RPMI8226 (cell line): ENCODE data around the gene POLG.

Experiments
- DNase-seq: peaks from one replicate; pipeline ENCODE4 v3.0.0-alpha.2; 2015

Gene POLG

DNA sequence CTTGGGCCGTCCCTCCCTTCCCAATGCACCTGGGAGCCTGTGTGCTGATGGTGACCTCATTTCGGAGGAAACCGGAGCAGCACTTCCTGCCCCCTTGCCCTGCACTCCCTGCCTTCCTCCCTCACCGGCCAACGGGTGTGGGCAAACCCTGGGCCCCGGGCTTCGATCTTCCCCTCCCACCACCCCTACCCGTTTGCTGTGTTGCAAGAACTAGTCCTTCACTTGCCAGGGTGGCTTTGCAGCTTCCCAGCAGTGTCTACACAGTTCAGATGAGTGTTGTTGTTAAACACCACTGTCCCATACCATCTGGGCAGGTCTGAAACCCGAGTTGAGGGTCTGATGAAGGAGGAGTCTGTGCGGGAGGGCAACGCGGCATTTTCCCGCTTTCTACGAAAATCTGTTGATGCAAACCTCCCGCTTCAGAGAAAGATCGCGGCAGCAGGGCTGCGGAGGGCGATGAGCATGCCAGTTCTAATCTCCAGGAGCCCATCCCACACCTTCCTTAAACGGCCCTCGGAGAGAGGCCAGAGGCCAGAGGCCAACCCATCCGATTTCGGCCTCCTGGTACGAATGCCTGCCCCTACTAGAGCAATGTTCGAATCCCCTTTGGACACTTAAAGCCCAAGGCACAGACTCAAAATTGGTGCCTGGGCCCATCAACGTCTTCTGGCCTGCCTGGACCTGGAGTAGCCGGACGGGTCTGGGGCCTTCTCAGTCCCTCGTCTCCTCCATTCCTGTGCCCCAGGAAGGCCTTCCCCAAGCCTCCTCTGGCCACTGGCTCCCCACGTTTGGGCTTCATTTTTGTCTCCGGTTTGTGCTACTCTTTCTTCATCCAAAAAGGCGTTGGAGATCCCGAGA lies 35.7 kb upstream of the POLG start:
- DNase-seq, result no peak

DNA sequence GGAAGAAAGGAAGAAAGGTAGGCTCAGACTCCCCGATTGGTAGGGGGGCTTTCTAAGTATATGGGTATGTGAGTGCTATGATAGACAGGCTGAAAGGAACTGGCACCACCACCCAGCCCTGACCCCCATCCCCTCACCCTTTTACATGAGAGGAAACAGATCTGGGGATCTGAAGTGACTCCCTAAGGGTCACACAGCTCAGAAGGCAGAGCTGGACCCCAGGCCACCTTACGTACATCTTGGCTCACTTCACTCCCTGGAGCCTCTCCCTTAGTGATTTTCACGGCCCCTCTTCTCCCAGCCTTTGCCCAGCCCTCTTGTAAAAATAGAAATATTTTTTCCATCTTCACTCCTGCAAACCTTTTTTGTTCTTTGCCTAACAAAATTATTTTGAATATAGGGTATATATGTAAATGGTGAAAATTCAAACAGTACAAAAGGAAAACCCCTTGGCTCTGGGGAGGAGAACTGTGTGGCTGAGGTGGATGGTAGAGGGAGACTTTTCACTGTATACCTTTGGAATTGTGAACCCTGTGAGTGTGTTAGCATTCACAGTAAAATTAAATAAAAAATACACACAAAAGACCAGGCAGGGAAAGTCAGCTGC lies 34.8 kb upstream of the POLG start:
- no peak for DNase-seq

DNA sequence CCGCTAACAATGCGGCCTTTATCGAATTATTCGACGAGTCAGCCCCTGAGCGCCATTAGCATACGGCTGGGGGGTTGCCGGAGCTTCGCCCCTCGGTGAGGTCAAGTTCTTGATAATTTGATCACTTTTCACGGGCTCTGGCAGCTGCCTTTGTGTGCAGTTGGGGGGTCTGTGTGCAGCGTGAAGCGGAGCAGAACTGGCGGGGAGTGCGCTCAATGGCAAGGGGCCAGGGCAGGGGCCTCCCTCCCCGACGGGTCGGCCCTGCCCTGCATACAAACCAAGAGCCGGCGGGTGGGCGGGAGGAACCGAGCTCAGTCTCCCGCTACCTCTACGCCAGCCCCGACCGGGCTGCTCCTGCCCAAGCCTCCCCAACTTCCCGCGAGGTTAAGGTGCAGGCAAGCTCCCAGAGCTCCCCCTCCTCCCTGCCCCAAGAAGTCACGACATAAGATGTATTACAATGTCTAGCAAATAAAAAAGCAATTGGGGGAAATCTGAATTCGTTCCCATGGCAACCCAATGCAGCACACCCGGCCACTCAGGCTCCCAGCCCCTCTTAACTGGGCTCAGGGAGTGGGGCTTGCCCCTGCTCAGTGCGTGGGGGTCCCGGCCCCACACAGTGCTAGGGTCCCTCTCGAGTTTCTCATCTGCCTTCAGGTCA lies 34.1 kb upstream of the POLG start:
- no peak for DNase-seq

DNA sequence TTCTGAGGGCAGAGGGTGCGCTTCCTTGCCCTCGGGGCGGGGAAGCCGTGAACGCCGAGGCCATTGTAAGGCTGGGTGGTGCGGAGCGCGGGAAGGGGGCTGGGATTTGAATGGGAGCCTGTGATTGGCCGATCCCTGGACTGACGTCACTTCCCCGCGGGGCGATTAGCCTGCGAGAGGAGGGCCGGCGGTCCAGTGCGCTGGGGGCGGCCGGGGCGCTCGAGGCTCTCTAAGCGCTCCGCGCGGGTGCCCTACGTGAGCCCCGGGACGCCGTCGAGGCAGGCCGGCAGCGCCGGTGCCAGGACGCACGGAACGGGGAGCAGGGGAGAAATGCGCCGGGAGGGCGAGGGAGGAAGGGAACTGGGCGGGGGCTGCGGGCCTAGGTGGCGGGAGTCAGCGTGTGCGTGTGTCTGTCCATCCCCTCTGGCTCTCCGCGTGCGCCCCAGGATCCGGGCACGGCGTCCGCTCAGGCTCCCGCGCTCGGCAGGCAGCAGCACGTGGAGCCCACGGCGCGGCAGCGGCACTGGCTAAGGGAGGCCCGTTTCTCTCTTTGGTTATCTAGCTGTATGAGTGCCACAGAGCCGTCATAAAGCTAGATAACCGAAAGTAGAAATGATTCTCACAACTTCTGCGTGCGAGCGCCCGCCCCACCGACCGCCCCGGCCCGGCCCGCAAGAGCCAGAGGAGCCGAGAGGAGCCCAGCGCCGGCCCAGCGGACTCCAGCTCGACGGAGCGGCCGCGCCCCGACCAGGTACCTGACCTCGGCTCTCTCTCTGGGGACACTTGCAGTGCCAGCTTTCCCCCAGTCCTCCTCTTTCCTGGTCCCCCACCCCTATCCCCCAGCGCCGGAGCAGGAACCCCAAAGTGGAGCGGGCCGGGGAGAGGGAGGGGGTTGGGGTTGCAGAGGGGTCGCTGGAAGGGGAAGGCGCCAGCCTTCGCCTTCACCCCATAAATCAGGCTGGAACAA lies 33.1 kb upstream of the POLG start:
- DNase-seq, result peak; percentile 54

DNA sequence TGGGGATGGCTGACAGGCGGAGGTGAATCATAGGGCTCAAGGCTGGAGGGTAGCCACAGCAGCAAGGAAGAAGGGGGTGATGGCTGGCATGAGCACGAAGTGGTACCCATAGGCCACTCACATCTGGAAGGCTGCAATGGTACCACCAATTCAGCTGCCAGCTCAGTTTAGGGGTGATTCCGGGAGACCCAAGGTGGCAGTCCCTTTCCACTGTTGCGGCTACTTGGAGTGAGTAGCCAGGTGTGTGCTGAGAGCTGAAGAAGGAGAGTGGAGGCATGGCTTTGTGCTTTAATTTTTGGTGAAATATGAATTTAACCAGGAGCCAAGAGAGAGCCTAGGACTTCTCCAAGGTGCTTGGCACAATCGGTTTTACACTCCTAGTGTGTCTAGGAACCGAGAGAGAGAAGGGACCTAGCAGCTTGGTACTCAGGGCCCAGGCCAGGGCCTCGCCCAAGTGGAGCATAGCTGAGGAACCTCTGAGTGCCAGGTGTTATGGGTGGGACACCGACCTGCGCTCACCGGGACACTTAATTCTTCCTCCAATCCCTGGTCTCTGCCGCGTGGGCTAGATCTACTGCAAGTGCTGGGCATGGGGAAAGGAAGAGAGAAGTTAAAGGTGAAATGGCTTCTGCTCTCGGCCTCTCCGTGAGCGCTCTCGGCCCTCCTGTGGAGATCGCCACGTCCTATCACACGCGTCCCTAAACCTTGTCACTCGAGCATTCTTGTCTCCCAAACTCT lies 32.2 kb upstream of the POLG start:
- DNase-seq, result no peak

DNA sequence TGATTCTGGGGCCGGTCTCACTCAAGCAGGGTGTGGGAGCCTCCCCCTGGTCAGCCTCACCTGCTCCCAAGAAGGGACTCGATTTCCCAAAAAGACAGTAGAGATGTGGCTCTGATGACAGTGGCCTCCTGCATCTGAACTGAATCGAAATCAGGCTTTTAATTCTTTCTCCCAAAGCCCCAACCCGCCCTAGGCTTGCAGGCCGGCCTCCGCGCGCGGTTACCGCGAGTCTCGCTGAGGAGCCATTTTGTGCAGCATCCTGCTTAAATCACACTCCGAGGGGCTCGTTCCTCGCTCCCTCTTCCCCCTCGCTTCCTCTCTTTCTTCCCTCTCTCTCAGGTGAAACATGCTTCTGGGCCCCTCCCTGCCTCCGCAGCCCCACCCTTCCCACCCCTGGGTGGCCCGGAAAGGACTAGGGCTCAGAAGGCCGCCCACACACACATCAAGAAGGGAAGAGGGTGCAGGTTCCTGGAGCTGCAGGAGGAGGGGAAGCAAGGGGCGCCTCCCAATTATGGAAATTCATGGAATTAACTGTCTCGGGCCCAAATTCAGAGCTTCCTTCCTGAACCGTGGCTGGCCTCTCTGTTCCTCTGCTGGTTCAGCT lies 30.9 kb upstream of the POLG start:
- DNase-seq, result no peak

GRCh38 chr15:89364741-89365450 lies 30.3 kb upstream of the POLG start:
- no peak for DNase-seq

DNA sequence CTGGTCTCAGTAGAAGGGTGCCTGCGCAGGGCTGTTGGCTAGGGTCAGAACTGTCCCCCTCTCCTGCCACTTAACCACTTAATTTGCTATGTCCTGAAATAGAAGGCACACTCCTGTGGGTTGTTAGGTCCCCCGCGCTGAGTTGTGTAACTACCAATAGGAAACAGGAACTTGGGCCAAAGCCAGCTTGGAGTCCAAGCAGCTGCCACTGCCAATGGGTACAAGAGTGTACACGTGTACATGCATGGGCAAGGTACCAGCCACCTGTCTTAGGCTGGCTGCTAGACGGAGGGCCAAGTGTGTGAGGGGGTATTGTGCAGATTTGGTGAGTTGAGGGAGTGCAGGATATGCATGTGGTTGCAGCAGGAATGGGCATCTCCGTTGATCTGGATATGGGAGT lies 29.7 kb upstream of the POLG start:
- DNase-seq, result peak; percentile 87

DNA sequence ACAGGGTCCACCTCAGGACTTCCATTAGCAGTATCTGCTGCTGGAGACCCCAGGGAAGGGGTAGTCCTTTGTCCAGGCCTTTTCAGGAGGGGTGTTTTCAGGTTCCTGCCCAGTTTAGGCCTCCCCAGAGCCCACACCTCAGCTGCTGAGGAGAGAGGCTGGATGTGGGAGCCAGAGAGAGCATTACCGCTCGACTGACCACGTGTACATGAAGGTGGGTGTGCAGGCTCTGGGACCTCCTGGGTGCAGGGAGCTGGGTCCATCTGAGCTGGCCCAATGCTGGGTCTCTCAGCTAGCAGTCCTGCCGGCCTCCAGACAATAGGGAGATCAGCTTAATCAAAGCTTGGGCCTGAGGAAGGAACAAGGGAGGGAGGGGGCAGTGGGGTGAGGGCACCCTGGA lies 29.1 kb upstream of the POLG start:
- DNase-seq, result no peak

DNA sequence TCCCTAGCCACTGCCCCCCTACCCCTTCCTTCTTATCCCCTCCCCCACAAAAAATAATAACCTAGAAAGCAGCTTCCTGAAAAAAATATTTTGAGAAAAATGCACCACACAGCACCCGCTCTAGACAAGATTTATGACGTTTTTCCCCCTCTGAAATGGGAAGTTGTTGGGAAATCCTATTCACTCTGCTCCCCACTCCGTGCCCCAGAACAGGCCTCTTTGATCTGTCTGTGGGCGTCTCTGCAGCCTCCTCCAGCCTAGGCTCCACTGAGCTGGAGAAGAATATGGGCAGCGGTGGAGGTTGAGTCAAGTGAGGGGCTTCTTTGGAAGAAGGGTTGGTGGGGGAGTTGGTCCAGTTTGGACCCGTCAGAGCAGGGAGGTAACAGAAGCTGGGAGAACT lies 28.5 kb upstream of the POLG start:
- DNase-seq, result no peak

- DNase-seq, result peak; percentile 30
These were observed 27.8 kb upstream of the POLG start for GRCh38 chr15:89362203-89363101.

- DNase-seq, result peak; percentile 81
These were observed 27.0 kb upstream of the POLG start for GRCh38 chr15:89361451-89362202.

DNA sequence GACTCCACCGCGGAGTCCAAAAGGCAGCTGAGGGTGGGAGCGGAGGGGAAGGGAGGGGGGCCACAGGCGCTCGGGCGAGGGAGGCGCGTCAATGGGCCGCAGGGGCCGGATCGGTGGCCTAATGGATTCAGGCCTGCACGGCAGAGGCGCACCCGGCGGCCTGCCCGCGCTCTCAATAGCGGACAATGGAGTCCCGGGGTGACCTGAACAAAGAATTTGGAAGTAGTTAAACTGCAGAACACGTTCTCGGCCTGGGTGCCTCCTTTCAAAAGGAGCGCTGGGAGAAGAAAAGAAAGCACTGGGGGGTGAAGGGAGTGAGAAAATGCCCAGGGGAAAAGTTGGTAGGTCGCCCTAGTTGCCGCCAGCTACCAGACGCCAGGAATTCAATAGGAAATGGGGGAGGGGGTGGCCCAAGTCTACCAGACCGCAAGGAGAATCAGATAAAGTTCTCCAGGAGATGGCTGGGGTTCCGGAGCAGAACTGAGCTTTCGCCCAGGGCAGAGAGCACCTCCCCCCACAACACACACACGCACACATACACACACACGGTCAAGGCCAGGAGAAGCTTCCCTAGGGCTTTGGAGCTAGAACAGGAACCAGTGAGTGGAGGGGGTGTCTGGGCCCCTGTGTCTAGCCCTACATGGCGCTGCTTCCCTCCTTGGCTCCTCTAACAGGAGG lies 25.8 kb upstream of the POLG start:
- DNase-seq, result no peak

- DNase-seq, result no peak
These were observed 25.1 kb upstream of the POLG start for GRCh38 chr15:89359471-89360293.

DNA sequence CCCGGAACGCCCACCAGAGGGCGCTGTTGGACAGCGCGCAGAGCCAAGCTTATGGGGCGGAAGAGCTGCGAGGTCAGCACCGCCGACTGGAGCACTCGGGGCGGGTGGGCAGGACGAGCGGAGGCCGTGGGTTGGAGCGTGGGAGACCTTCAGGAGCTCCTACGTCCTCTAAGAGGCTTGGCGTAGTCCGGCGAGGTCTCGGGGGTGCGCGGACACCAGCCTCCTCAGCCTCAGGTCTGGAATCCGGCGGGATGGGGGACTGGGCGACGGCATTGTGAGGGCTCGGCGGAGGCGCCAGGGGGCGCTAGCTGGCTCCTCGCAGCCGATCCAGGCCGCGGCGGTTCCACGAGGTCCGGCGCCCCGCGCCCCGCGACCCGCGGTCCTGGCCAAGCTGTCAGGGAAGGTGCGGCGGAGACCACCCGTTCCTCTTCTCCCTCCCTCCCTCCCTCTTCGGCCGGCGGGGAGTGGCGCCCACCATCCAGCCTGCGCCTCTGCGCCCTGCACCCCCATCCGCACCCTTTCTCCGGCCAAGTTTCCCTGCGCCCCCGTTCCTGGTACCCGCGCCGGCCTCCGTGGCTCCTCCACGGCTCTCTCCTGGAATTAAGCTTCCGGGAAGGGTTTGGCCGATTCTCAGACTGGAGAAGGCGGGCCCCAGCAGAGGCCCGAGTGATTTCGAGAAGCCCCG lies 24.3 kb upstream of the POLG start:
- DNase-seq, result peak; percentile 89

- no peak for DNase-seq
These were observed 23.8 kb upstream of the POLG start for GRCh38 chr15:89358435-89358754.

GRCh38 chr15:89356634-89357298 lies 22.1 kb upstream of the POLG start:
- DNase-seq, result peak; percentile 66
